ENCODE data around the gene TIMP3.

TIMP3 gene

DNA sequence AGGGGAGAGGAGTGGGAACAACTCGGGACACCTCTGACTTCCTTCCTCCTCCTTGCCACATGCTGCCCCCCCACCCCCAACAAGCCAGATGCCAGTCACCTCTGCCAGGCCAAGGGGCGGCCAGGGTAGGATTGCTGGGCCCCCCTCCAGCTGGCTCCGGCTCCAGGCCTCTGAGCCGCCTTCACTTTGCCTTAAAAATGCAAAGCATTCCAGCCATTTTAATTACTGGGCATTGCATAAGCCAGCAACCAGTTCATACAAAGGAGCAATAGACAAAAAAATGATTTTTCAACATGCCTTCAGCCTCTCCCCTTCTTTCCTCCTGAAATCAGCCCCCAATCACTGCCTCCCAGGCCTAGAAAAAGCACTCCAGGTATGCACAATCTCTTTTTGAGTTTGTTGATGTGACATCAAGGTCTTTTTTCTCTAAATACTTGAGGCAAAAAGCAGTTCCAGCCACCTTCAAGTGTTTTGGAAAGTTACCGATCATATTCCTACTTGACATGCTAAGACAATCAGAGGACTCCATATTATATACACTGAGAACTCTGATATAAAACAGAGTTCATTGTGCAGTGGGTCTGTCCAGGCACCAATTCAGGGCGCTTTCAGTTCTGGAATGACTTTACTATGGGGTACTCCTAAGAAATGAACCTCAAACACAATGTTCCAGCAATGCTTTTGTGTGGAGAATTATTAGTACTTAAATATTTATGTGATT is 12.4 kb upstream of the TIMP3 start:
- Histone ChIP-seq H3K27me3 (ENCODE audit: insufficient read depth, low read length) (no peaks in the 10 kb centered on the region), H3K4me1 (ENCODE audit: insufficient read depth, low read length) (no peaks in the 10 kb centered on the region), H3K36me3 (ENCODE audit: insufficient read depth, low read depth, low read length) (no peaks in the 10 kb centered on the region), H3K4me3 (ENCODE audit: low read length) (no peak overlapping the region), H3K9me3 (ENCODE audit: insufficient read depth, low read depth, low read length) (no peaks in the 10 kb centered on the region), H3K27ac (ENCODE audit: low read length) (no peak overlapping the region), H3K9ac (ENCODE audit: low read depth, low read length) (no peak overlapping the region)

DNA sequence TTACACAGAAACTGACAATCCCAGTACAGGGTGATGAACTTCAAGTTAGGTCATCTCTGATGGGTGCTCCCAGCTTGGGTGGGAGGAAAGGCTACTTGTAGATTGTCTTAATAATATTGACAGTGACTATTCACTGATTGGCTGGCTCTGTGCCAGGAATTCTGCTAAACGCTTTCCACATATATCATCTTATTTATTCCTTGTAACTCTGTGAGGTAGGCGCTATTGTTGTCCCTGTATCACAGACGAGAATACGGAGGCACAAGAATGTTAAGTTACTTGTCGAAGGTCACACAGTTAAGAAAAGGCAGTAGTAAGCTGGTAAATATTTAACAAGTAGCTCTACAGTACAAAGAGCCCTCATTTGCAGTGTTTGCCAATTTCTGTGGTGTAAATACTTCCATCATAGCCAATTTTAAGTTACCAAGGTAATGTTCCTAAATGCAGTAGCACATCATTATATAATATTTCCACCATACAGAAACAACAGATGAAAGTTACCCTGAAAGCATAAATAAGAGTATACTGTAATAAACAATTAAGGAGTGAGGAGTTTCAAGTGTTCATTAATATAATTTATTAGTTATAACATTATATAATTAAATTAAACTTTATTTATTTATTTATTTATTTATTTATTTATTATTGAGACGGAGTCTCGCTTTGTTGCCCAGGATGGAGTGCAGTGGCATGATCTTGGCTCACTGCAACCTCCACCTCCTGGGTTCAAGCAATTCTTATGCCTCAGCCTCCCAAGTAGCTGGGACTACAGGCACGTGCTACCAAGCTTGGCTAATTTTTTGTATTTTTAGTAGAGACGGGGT is 11.5 kb upstream of the TIMP3 start:
- no peaks in the 10 kb centered on the region for H3K27me3 ChIP-seq (ENCODE audit: insufficient read depth, low read length)
- H3K9ac ChIP-seq (ENCODE audit: low read depth, low read length): no peak overlapping the region
- H3K36me3 ChIP-seq (ENCODE audit: insufficient read depth, low read depth, low read length): no peaks in the 10 kb centered on the region
- H3K4me1 ChIP-seq (ENCODE audit: insufficient read depth, low read length): no peaks in the 10 kb centered on the region
- H3K27ac ChIP-seq (ENCODE audit: low read length): no peak overlapping the region
- no peak overlapping the region for H3K4me3 ChIP-seq (ENCODE audit: low read length)
- H3K9me3 ChIP-seq (ENCODE audit: insufficient read depth, low read depth, low read length): no peaks in the 10 kb centered on the region

DNA sequence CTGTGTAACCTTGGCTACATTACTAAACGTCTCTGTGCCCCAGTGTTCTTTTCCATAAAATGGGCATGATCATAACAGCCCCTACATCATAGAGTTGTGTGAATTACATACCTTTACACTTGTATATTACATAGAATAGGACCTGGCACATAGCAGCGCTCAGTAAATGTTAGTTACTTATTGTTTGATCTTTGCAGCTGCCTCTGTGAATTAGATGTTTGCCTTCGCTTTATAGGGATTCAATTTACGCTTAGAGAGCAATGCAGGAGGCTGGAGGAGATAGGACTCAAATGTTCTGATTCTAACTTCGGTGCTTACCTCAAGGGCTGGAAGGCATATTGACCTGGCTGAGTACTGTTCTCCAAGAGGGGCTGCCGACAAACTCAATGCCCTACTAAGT is 10.4 kb upstream of the TIMP3 start:
- H3K27ac ChIP-seq (ENCODE audit: low read length): no peak overlapping the region
- no peaks in the 10 kb centered on the region for H3K9me3 ChIP-seq (ENCODE audit: insufficient read depth, low read depth, low read length)
- no peak overlapping the region for H3K4me3 ChIP-seq (ENCODE audit: low read length)
- H3K4me1 ChIP-seq (ENCODE audit: insufficient read depth, low read length): no peaks in the 10 kb centered on the region
- no peak overlapping the region for H3K9ac ChIP-seq (ENCODE audit: low read depth, low read length)
- H3K36me3 ChIP-seq (ENCODE audit: insufficient read depth, low read depth, low read length): no peaks in the 10 kb centered on the region
- H3K27me3 ChIP-seq (ENCODE audit: insufficient read depth, low read length): no peaks in the 10 kb centered on the region

DNA sequence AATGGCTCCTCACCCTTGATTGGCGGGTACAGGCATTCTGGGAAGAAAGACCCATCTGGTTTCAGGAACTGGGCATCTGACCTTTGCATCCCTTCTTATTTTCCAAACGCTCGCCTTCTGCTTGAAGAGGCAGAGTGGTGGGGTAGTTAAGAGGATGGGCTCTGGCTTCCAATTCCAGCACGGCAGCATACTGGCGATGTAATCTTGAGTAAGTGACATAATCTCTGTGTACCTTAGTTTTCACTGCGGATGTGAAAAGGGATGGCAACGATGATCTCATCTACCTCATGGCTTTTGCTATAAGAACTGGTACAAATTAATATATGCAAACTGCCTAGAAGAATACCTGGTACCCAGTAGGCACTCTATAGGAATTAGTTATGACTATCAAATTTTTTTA is 10.0 kb upstream of the TIMP3 start:
- Histone ChIP-seq H3K27ac (ENCODE audit: low read length) (no peak overlapping the region), H3K9me3 (ENCODE audit: insufficient read depth, low read depth, low read length) (no peaks in the 10 kb centered on the region), H3K4me3 (ENCODE audit: low read length) (no peak overlapping the region), H3K4me1 (ENCODE audit: insufficient read depth, low read length) (no peaks in the 10 kb centered on the region), H3K27me3 (ENCODE audit: insufficient read depth, low read length) (no peaks in the 10 kb centered on the region), H3K9ac (ENCODE audit: low read depth, low read length) (no peak overlapping the region), H3K36me3 (ENCODE audit: insufficient read depth, low read depth, low read length) (no peaks in the 10 kb centered on the region)

DNA sequence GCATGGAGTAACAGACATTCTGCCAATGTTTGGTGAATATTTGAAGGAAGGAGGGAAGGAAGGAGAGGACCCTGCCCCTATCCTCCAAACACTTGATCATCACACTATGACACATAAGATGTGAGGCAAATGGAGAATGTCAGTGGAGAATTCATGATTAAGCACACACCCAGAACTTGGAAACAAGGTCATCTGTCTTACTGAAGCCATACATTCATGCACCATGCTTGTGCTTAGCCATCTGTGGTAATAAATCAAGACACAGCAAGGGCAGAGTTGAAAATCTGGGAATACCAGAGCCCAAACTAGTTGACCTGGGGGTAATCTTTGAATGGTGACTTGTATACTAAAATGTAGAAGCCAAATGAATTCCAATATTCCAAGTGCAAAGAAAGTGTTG is 7.9 kb upstream of the TIMP3 start:
- no peak overlapping the region for H3K9ac ChIP-seq (ENCODE audit: low read depth, low read length)
- no peaks in the 10 kb centered on the region for H3K4me1 ChIP-seq (ENCODE audit: insufficient read depth, low read length)
- no peak overlapping the region for H3K4me3 ChIP-seq (ENCODE audit: low read length)
- H3K9me3 ChIP-seq (ENCODE audit: insufficient read depth, low read depth, low read length): no peaks in the 10 kb centered on the region
- no peaks in the 10 kb centered on the region for H3K27me3 ChIP-seq (ENCODE audit: insufficient read depth, low read length)
- H3K36me3 ChIP-seq (ENCODE audit: insufficient read depth, low read depth, low read length): no peaks in the 10 kb centered on the region
- H3K27ac ChIP-seq (ENCODE audit: low read length): no peak overlapping the region

DNA sequence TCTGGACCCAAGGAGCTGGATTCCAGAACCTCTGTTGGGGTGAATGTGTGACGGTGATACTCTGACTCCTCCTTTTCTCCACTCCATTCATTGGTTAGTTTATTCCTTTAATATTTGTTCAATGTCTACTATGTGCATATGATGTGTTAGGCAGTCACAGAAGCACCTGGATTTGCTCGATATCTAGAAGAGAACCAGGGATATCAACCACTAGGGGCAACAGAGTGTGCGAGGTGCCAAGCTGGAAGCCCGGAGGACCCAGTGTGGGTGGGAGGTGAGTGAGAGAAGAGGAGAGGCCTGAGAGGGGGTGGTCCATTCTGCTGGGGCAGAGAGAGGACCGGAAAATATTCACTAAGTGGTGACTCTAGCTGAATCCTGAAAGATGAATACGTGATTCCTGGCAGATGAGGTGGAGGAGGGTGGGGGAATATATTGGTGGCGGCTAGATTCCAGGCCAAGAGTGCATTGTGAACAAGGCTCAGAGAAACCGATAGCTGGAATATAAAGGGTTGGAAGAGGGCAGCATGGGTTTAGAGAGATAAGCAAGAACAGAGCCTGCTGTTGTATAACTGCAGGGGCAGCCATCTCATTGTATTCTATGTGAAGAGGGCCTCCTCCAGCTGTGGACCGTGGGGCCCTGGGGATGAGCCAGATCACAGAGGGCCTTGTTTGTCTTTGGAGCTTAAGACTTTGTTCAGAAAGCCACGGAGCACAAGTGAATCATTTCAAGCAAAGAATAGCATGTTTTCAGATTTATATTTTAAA is 6.9 kb upstream of the TIMP3 start:
- H3K27ac ChIP-seq (ENCODE audit: low read length): no peak overlapping the region
- H3K4me3 ChIP-seq (ENCODE audit: low read length): no peak overlapping the region
- no peaks in the 10 kb centered on the region for H3K36me3 ChIP-seq (ENCODE audit: insufficient read depth, low read depth, low read length)
- H3K27me3 ChIP-seq (ENCODE audit: insufficient read depth, low read length): peaks cover 4% of the 10 kb centered on the region; the same call in 1 of the 2 replicates
- H3K4me1 ChIP-seq (ENCODE audit: insufficient read depth, low read length): no peaks in the 10 kb centered on the region
- H3K9me3 ChIP-seq (ENCODE audit: insufficient read depth, low read depth, low read length): no peaks in the 10 kb centered on the region
- H3K9ac ChIP-seq (ENCODE audit: low read depth, low read length): no peak overlapping the region

DNA sequence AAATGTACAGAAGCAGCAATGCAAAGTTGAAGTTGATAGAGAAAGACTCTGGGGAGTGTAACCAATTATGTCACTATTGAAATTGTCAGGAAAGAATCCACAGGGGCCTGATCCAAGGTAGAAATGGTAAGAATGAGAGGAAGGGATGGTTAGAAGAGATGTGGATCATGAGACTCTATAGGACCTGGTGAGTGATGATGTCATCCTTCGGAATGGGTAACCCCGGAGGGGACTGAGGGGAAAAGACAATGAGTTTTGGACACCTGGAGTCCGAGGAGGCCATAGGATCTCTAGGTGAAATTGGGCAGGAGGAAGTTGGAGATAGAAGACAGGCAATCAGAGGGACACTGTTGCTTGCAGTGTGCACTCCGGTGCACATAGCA is 6.3 kb upstream of the TIMP3 start:
- peaks cover 7% of the 10 kb centered on the region for H3K27me3 ChIP-seq (ENCODE audit: insufficient read depth, low read length)
- H3K4me1 ChIP-seq (ENCODE audit: insufficient read depth, low read length): no peaks in the 10 kb centered on the region
- no peaks in the 10 kb centered on the region for H3K9me3 ChIP-seq (ENCODE audit: insufficient read depth, low read depth, low read length)
- no peak overlapping the region for H3K9ac ChIP-seq (ENCODE audit: low read depth, low read length)
- no peak overlapping the region for H3K4me3 ChIP-seq (ENCODE audit: low read length)
- no peak overlapping the region for H3K27ac ChIP-seq (ENCODE audit: low read length)
- H3K36me3 ChIP-seq (ENCODE audit: insufficient read depth, low read depth, low read length): no peaks in the 10 kb centered on the region

DNA sequence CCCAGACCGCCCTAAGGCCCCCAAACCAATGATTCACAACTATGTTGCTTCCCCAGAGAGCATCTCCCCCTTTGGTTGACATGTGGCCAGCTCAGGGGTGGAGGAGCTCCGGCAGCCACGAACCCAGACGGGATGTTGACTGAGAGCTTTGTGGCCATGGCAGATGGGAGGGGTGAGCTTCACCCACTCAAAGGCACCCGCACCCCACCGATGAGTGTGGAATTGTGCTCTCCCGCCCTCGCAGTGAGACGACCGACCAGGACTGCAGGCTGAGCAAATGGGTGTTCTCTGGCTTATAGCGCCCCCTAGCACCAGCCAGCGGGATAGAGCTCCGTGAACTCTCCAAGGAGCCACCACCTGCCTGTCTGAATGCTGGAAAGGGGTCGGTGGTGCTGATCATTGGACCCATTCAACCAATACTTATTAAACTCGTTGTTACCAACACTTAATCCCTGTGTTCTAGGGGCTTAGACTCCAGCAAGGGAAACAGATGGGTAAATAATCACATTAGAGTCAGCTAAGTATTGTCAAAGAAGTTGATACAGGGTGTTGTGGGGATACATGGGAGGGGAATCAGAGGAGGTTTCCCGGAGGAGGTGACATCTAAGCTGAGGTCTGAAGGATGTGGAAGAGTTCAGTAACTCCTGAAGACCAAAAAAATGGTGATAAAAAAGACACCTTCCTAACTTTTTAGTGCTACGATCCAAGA is 4.5 kb upstream of the TIMP3 start:
- Histone ChIP-seq H3K27me3 (ENCODE audit: insufficient read depth, low read length) (peaks cover 19% of the 10 kb centered on the region), H3K9ac (ENCODE audit: low read depth, low read length) (no peak overlapping the region), H3K9me3 (ENCODE audit: insufficient read depth, low read depth, low read length) (no peaks in the 10 kb centered on the region), H3K36me3 (ENCODE audit: insufficient read depth, low read depth, low read length) (no peaks in the 10 kb centered on the region), H3K27ac (ENCODE audit: low read length) (no peak overlapping the region), H3K4me3 (ENCODE audit: low read length) (no peak overlapping the region), H3K4me1 (ENCODE audit: insufficient read depth, low read length) (no peaks in the 10 kb centered on the region)

DNA sequence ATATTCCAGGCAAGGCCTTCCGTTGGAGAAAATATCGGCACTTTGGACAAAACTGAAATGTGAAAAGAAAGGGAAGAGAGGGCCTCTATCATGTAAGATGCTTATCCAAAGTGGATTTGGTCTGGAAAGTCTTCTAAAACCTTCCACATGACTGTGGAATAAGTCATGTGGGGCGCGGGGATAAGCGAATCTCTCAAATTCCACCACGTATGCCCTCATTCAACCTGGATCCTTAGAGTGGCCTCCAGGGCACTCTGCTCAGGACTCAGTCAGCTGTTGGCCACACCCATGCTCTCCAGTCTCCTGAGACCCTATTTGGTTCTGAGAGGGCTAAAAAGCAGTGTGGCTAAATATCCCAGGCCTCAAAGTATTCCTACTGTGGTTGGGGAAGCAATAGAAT is 2.0 kb upstream of the TIMP3 start:
- no peak overlapping the region for H3K4me3 ChIP-seq (ENCODE audit: low read length)
- peaks cover 44% of the 10 kb centered on the region for H3K27me3 ChIP-seq (ENCODE audit: insufficient read depth, low read length)
- no peaks in the 10 kb centered on the region for H3K36me3 ChIP-seq (ENCODE audit: insufficient read depth, low read depth, low read length)
- H3K9ac ChIP-seq (ENCODE audit: low read depth, low read length): no peak overlapping the region
- no peaks in the 10 kb centered on the region for H3K9me3 ChIP-seq (ENCODE audit: insufficient read depth, low read depth, low read length)
- H3K4me1 ChIP-seq (ENCODE audit: insufficient read depth, low read length): peaks cover 17% of the 10 kb centered on the region; the same call in 1 of the 2 replicates
- no peak overlapping the region for H3K27ac ChIP-seq (ENCODE audit: low read length)

DNA sequence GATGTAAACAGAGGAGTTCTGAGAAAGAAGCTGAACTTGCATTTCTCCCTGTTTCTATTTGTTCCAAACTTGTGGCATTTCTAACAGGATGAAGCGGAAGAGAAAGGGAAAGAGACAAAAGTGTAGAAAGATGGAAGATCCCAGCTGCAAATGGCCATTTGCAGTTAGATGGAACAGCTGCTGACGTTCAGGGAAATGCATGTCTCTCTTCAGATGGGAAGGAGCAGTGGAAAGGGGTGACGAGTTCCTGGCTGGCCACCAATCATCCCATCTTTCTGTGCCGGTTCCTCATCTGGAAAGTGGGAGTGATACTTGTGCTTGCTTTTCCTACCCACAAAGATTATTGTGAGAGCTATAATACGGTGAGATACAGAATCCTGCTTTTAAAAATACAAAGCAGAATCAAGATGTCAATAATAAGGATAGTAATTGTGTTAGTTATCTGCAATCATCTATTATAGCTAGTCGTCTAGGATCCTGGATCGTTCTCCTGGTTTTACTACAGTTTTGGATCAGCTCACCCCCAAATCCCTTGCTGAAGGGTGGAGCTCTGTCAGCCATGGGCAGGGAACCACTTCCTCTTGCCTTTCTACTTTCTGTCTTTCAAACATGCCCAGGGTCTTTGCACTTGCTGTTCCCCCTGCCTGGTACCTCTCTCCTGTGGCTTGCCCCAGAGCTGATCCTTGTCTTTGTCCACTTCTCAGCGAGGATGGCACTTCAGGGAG is 1.2 kb upstream of the TIMP3 start:
- H3K4me1 ChIP-seq (ENCODE audit: insufficient read depth, low read length): peaks cover 23% of the 10 kb centered on the region; the same call in 1 of the 2 replicates
- no peaks in the 10 kb centered on the region for H3K9me3 ChIP-seq (ENCODE audit: insufficient read depth, low read depth, low read length)
- H3K27ac ChIP-seq (ENCODE audit: low read length): no peak overlapping the region
- no peak overlapping the region; the same call in 1 of the 2 replicates for H3K9ac ChIP-seq (ENCODE audit: low read depth, low read length)
- no peaks in the 10 kb centered on the region for H3K36me3 ChIP-seq (ENCODE audit: insufficient read depth, low read depth, low read length)
- no peak overlapping the region for H3K4me3 ChIP-seq (ENCODE audit: low read length)
- peaks cover 49% of the 10 kb centered on the region for H3K27me3 ChIP-seq (ENCODE audit: insufficient read depth, low read length)
